Vagina (tissue), 2 donors: ENCODE results near the gene FFAR1. TPM values are rescaled to one million over a fixed set of nuclear protein-coding genes. Genes with fewer than 3 reads are reported as not detected.
"Not testable (repeated sequence)": the region's sequence is repeated elsewhere in the genome, so short reads cannot be mapped to it uniquely, and the experiment has no call there.

Source experiments
- DNase-seq, 2 donors: peaks; one replicate each; pipeline ENCODE4 v3.0.0-alpha.2; 2017; ENCODE audit errors: extremely low spot score in 2 of 2
- H3K27ac ChIP-seq: fragments of 200-600 bp; sonication (generic); one replicate; pipeline ENCODE4 v1.5.1; 2019
- H3K27me3 ChIP-seq: fragments of 200-600 bp; sonication (generic); one replicate; pipeline ENCODE4 v1.5.1; 2019
- H3K36me3 ChIP-seq, 2 donors: fragments of 200-600 bp; sonication (generic); one replicate each; pipeline ENCODE4 v1.5.1; 2017 to 2019
- H3K4me1 ChIP-seq: fragments of 200-600 bp; sonication (generic); one replicate; pipeline ENCODE4 v1.5.1; 2019
- H3K4me3 ChIP-seq, 2 donors: fragments of 200-600 bp; sonication (generic); 1 replicate in 1 of 2; 2 replicates in 1 of 2; pipeline ENCODE4 v1.5.1; 2016 to 2019
- H3K9me3 ChIP-seq: fragments of 200-600 bp; sonication (generic); one replicate; pipeline ENCODE4 v1.5.1; 2019
- POLR2A ChIP-seq, 2 donors: fragments of 450-650 bp; IDR thresholded peaks; one replicate each; pipeline ENCODE4 v1.6.1; 2017; ENCODE audit warnings: antibody characterized with exemption in 2 of 2, mild to moderate bottlenecking in 2 of 2, moderate library complexity in 2 of 2
- POLR2AphosphoS5 ChIP-seq, 2 donors: sonication (generic); formaldehyde crosslinking; IDR thresholded peaks; one replicate each; pipeline ENCODE4 v1.9.0; 2017; ENCODE audit warnings: antibody characterized with exemption in 2 of 2, mild to moderate bottlenecking in 2 of 2, low read depth in 1 of 2; ENCODE audit not compliant: insufficient read depth in 1 of 2
- intact Hi-C: fragments of 100-400 bp; cut with DNase I; formaldehyde crosslinking; loops from one replicate; pipeline ENCODE4 v1.15.1; 2023
- total RNA-seq: library from RNA; depleted of rRNA; stranded (reverse); fragments of >200 nt; gene quantifications from one replicate; pipeline ENCODE4 v1.2.3, GENCODE V29; 2016
- TF ChIP-seq, protein P1 (sequence below), 3 experiments: fragments of 450-650 bp in 2 of 3; fragments of 200-600 bp in 1 of 3; sonication (generic) in 1 of 3; IDR thresholded peaks; one replicate each; pipeline ENCODE4 v1.5.1; 2017 to 2019; ENCODE audit warnings: antibody characterized with exemption in 3 of 3, mild to moderate bottlenecking in 2 of 3, moderate library complexity in 2 of 3

The FFAR1 gene
- total RNA-seq, 1 donor from 2014 or later, result not detected

DNA sequence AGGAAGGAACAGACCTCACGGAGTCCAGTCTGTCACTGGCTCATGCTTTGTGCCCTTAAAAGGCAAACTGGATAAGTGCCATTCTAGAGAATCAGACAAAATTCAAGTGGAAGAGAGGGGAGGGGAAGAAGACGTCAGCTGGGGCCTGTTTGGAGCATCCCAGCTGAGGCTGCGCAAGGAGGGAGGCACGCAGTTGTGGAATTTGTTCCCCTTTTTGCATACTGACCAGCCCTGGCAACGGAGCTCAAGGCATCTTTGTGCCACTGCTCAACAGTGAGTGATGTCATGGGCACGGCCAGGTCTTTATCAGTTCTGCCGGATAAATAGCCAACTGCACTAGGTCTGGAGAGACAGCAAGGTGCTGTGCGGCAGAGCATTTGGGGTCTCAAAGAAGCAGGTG lies 23.0 kb downstream of the FFAR1 start, which contains the start of gene GPR42:
GPR42 (plus strand) TSS at position 347 of the 400 bp plus-strand sequence. CDS start 292 bp downstream, outside the sequence.
- no peaks in the 10 kb centered on the region for H3K9me3 ChIP-seq
- intact Hi-C loops, result no loop called here
- no peak for DNase-seq
- H3K27me3 ChIP-seq, result no peaks in the 10 kb centered on the region
- H3K27ac ChIP-seq, result no peak within 1 kb of the TSS
- H3K36me3 ChIP-seq, result no peaks in the 10 kb centered on the region
- H3K4me1 ChIP-seq, result no peaks in the 10 kb centered on the region
- TF ChIP-seq, protein P1, sequence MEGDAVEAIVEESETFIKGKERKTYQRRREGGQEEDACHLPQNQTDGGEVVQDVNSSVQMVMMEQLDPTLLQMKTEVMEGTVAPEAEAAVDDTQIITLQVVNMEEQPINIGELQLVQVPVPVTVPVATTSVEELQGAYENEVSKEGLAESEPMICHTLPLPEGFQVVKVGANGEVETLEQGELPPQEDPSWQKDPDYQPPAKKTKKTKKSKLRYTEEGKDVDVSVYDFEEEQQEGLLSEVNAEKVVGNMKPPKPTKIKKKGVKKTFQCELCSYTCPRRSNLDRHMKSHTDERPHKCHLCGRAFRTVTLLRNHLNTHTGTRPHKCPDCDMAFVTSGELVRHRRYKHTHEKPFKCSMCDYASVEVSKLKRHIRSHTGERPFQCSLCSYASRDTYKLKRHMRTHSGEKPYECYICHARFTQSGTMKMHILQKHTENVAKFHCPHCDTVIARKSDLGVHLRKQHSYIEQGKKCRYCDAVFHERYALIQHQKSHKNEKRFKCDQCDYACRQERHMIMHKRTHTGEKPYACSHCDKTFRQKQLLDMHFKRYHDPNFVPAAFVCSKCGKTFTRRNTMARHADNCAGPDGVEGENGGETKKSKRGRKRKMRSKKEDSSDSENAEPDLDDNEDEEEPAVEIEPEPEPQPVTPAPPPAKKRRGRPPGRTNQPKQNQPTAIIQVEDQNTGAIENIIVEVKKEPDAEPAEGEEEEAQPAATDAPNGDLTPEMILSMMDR (IDR thresholded peaks at IDR 0.05), result no peak
- TF ChIP-seq POLR2AphosphoS5 (IDR thresholded peaks at IDR 0.05; ENCODE audit: insufficient read depth in 1 of 2, low read depth in 1 of 2) (no peak), POLR2A (IDR thresholded peaks at IDR 0.05) (no peak)
- no peak within 1 kb of the TSS for H3K4me3 ChIP-seq

DNA sequence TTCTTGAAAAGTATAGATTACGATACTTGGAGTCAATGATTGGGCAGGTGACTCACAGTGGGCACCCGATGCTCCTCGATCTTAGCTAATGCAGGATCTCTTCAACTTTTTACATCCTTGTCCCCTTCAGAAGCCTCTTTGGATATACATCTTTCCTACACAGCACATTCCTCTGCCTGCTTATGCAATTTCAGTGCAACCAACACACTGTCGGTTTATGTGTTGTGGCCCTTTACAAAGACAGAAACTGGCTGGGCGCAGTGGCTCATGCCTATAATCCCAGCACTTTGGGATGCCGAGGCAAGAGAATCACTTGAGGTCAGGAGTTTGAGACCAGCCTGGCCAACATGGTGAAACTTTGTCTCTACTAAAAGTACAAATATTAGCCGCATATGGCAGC lies 25.8 kb downstream of the FFAR1 start:
- Histone ChIP-seq H3K36me3 (no peaks in the 10 kb centered on the region), H3K4me1 (no peaks in the 10 kb centered on the region), H3K4me3 (no peak overlapping the region), H3K27ac (no peak overlapping the region), H3K9me3 (no peaks in the 10 kb centered on the region), H3K27me3 (no peaks in the 10 kb centered on the region)
- DNase-seq, result no peak
- intact Hi-C loops, result no loop called here
- TF ChIP-seq, protein P1 (IDR thresholded peaks at IDR 0.05), result no peak
- TF ChIP-seq POLR2A (IDR thresholded peaks at IDR 0.05) (no peak), POLR2AphosphoS5 (IDR thresholded peaks at IDR 0.05; ENCODE audit: insufficient read depth in 1 of 2, low read depth in 1 of 2) (no peak)

DNA sequence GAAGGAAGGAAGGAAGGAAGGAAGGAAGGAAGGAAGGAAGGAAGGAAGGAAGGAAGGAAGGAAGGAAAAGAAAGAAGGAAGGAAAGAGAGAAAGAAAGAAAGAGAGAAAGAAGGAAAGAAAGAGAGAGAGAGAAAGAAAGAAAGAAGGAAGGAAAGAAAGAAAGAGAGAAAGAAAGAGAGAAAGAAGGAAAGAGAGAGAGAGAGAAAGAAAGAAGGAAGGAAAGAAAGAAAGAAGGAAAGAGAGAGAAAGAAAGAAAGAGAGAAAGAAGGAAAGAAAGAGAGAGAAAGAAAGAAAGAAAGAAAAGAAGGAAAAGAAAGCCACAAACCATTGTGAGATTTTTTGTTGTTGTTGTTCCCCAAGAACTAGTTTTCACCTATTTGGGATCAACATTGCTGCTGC lies 26.3 kb downstream of the FFAR1 start:
- H3K27me3 ChIP-seq, H3K36me3 ChIP-seq, intact Hi-C loops, DNase-seq, H3K4me3 ChIP-seq, H3K4me1 ChIP-seq, H3K27ac ChIP-seq, H3K9me3 ChIP-seq: not testable (repeated sequence)

DNA sequence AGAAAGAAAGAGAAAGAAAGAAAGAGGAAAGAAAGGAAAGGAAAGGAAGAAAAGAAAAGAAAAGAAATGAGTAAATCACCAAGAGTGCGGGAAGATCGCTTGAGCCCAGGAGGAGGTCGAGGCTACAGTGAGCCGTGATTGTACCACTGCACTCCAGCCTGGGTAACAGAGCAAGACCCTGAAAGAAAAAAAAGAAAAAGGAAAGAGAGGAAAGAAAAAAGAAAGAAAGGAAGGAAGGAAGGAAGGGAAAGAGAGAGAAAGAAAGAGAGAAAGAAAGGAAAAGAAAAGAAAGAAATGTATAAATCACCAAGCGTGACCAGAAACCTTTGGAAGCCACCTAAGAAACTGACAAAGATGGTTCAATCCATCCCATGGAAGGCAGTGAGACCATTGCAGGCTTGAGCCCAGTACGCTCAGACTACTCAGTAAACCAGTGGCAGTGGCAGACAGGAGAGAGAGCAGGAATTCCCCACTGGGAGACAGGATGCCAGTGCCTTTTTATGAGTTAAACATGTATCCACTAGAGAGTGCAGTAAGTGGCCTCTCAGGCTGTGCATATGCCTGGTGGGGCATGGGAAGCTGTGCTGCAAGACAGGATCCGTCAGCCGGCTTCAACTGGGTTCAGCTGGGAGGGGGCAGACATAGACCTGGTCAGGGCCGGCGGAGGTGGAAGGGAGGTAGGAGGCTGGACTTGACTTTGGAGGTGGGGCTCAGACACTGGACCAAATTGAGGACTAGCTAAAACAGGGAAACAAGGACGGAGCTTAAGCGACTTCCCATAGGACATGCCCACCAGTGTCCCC lies 28.0 kb downstream of the FFAR1 start:
- no peaks in the 10 kb centered on the region for H3K4me1 ChIP-seq
- H3K27me3 ChIP-seq, result no peaks in the 10 kb centered on the region
- no peak overlapping the region for H3K4me3 ChIP-seq
- no peaks in the 10 kb centered on the region for H3K9me3 ChIP-seq
- TF ChIP-seq POLR2AphosphoS5 (IDR thresholded peaks at IDR 0.05; ENCODE audit: insufficient read depth in 1 of 2, low read depth in 1 of 2) (no peak), POLR2A (IDR thresholded peaks at IDR 0.05) (no peak)
- TF ChIP-seq, protein P1 (IDR thresholded peaks at IDR 0.05), result no peak
- no peak overlapping the region for H3K27ac ChIP-seq
- peak in 1 of 2 donors; percentile 40 for DNase-seq
- intact Hi-C loops, result no loop called here
- no peaks in the 10 kb centered on the region for H3K36me3 ChIP-seq

DNA sequence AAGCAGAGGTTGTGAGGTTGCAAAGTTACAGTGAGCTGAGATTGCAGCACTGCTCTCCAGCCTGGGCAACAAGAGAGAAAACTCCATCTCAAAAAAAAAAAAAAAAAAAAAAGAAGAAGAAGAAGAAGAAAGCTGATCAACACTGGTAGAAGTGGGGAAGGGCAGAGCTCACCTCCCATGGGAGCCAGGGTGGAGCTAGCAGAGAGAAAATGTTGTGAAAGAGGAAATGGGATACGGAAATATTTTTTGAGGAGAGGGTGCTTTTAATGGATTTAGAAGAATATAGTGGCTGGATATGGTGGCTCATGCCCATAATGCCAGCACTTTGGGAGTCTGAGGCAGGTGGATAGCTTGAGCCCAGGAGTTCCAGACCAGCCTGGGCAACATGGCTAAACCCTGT lies 30.0 kb downstream of the FFAR1 start:
- Histone ChIP-seq H3K27me3 (no peaks in the 10 kb centered on the region), H3K4me3 (no peak overlapping the region), H3K9me3 (no peaks in the 10 kb centered on the region), H3K27ac (no peak overlapping the region), H3K4me1 (no peaks in the 10 kb centered on the region), H3K36me3 (no peaks in the 10 kb centered on the region)
- peak in 1 of 2 donors; percentile 4 for DNase-seq
- TF ChIP-seq POLR2AphosphoS5 (IDR thresholded peaks at IDR 0.05; ENCODE audit: insufficient read depth in 1 of 2, low read depth in 1 of 2), result no peak
- TF ChIP-seq POLR2A (IDR thresholded peaks at IDR 0.05), result no peak
- TF ChIP-seq, protein P1 (IDR thresholded peaks at IDR 0.05), result no peak
- intact Hi-C loops, result no loop called here
